GM18519 (cell line): Measurements from ENCODE around the gene TBC1D24.

ENCODE experiments used
- ATAC-seq: cut with Tn5 transposase; IDR thresholded peaks from one replicate; pipeline ENCODE4 v1.9.1; 2021; ENCODE audit warnings: mild to moderate bottlenecking, moderate library complexity; ENCODE audit not compliant: unreplicated experiment, low FRiP score

The TBC1D24 gene

GRCh38 chr16:2481676-2482075 is 6.7 kb downstream of the TBC1D24 start:
- no peak for ATAC-seq

DNA sequence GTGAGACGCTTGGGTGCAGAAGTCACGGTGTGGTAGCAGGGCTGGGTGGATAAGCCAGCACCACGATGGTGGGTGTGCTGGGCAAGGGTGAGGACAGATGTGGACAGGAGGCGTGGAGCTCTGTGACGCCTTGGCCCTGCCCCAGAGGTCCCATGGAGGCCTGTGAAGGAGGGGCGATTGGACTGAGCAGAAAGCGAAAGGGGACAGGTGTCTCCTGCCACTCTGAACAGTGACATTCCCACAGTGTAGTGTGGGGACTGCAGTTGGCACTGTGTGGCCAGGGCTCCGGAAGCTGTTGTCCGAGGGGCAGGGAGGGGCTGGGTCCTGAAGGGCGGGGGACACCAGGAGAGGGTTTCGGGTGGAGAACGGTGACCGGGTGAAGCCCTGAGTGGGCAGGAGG is 7.3 kb downstream of the TBC1D24 start:
- no peak for ATAC-seq

- ATAC-seq, result no peak
Measured at GRCh38 chr16:2482708-2483534, 8.0 kb downstream of the TBC1D24 start.

- no peak for ATAC-seq
Measured at GRCh38 chr16:2483939-2484897, 9.3 kb downstream of the TBC1D24 start.

DNA sequence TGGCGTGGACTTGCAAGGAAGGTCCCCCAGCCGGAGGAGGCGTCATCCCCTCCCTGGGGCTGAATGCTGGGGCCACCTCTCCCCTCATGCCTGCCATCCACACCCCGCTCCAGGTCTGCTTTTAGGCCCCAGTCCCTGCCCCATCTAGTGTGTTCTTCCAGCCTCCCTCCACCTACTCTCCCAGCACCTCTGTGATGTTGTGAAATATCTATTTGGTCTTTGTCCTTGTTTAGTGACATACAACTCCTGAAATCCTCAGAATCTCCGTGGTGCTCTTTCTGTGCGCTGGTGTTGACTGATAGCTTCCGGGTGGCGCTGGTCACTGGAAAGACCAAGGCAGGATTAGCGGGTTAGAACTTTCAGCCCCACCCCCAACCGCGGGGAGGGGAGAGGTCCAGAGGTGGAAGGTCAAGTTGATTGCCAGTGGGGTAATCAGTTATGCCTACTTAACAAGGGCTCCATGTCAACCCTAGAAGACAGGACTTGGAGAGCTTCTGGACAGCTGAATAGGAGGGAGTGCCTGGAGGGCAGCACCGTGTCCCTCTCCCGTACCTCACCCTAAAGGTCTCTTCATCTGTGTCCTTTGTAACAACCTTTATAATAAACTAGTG is 10.1 kb downstream of the TBC1D24 start:
- no peak for ATAC-seq

- no peak for ATAC-seq
Measured at GRCh38 chr16:2485811-2486507, 11.0 kb downstream of the TBC1D24 start.

DNA sequence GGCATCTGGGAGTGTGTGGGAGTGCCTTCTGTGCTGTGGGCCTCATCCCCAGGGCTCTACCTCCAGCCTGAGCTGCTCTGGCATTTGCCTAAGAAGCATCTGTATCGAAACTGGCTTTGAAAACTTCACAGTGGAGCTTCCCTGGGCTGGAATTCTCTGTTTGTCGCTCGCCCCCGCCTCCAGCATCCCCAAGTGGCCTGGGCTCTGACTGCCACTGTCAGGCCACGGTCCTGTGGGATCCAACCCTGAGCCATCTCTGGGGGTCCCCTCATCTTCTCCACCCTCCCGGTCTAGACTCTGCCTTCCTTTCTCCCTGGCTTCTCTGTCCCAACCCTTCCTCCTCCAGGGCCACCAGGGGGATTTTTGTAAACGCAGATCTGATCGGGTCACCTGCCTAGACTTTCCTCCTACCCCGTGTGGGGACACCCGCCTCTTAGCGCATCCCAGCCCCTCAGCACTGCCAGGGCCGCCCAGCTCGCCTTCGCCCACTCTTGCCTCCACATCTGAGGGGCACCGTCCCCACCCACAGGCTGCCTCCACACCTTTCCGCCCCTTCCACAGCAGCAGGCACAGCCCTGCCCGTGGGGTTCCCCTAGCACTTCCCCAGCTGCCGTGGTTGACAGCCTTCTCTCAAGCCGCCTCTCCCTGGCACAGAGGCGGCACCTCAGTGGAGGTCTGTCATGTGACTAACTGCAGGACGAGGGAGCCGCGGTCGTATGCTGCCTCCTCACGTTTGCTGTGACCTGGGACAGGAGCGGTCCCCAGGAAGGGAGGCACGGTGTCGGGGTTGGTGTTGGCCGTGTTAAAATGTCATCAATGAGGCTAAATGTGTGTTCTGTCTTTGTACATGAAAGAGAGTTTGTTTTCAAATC is 12.0 kb downstream of the TBC1D24 start:
- ATAC-seq, result no peak

GRCh38 chr16:2487517-2487842 is 12.6 kb downstream of the TBC1D24 start:
- no peak for ATAC-seq

DNA sequence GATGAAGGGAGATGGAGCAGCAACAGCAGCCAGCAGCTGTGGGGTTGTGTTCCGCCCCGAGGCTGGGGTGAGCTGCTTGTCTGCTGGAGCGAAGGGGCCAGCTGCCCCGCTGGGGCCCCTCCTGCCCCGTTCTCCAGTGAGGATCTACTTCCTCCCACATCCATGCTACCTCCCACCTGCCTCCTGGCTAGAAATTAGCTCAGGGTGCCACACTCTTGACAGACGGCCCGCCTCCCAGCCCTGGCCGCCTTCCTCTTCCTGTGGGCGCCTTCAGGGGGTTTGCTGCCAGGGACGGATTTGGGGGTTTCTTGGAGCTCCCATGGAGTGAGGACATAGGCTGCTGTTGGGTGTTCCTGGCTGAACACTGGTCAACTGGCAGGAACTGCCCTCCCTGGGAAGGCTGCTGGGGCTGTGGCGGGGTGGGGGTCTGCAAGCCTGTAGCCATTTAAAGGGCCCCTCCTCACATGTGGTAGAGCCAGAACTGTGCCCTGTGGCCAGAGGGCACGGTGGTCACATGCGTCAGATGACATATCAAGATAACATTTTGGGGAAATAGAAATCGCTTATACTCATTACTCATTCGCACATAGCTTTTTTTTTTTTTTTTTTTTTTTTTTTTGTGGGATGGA is 13.1 kb downstream of the TBC1D24 start:
- ATAC-seq, result no peak

- ATAC-seq, result no peak
Measured at GRCh38 chr16:2489581-2489980, 14.7 kb downstream of the TBC1D24 start.

GRCh38 chr16:2490190-2491105 is 15.5 kb downstream of the TBC1D24 start:
- no peak for ATAC-seq

GRCh38 chr16:2492292-2492691 is 17.4 kb downstream of the TBC1D24 start:
- no peak for ATAC-seq

GRCh38 chr16:2493605-2494004 is 18.7 kb downstream of the TBC1D24 start:
- ATAC-seq, result no peak

GRCh38 chr16:2494616-2495015 is 19.7 kb downstream of the TBC1D24 start:
- no peak for ATAC-seq

- no peak for ATAC-seq
Measured at GRCh38 chr16:2495041-2495440, 20.1 kb downstream of the TBC1D24 start.

- ATAC-seq, result no peak
Measured at GRCh38 chr16:2496223-2497115, 21.5 kb downstream of the TBC1D24 start.

GRCh38 chr16:2497116-2497630 is 22.2 kb downstream of the TBC1D24 start:
- ATAC-seq, result no peak
